A549 (cell line): Measurements from ENCODE around the gene MVB12B. TPM values are rescaled to one million over a fixed set of nuclear protein-coding genes. Genes with fewer than 3 reads are reported as not detected.

Experiments
- ATAC-seq, 2 experiments: fragments of 200-7000 bp in 1 of 2; fragments of >200 bp in 1 of 2; cut with Nextera tagmentation in 1 of 2; cut with Tn5 transposase in 1 of 2; 3 replicates each; pipeline versions ENCODE4 v1.8.0 to v1.9.1; 2018 to 2020; ENCODE audit warnings: mild to moderate bottlenecking in 1 of 2, moderate library complexity in 1 of 2
- CTCF ChIA-PET: fragments of 300-600 bp; sonication (Branson Sonifier 250); formaldehyde crosslinking; extraction: SDS; loops from one replicate; lab custom pipeline; 2021; ENCODE audit warnings: antibody characterized with exemption, inconsistent platforms; lab: Yijun Ruan, JAX
- POLR2A ChIA-PET: fragments of 350-600 bp; formaldehyde crosslinking; extraction: SDS; loops from one replicate; lab custom pipeline; 2021; ENCODE audit warnings: antibody characterized with exemption, inconsistent platforms; lab: Yijun Ruan, JAX
- DNase-seq, 2 experiments: peaks; one replicate each; pipeline versions ENCODE4 v3.0.0 to v3.0.0-alpha.2; 2011 to 2016; ENCODE audit warnings: low read depth in 1 of 2, low spot score in 1 of 2
- FAIRE-seq: peaks from 2 replicates; lab custom pipeline; 2011; peaks lifted over from hg19 to GRCh38; lab: Jason Lieb, UNC
- H3K27ac ChIP-seq, 2 experiments: fragments of >200 bp; sonication (Bioruptor Twin); formaldehyde crosslinking; 3 replicates each; pipeline ENCODE4 v1.5.1; 2016 to 2017
- H3K4me1 ChIP-seq: fragments of >200 bp; sonication (Bioruptor Twin); formaldehyde crosslinking; 3 replicates; pipeline ENCODE4 v1.6.1; 2016
- H3K4me2 ChIP-seq: fragments of >200 bp; sonication (Bioruptor Twin); formaldehyde crosslinking; 3 replicates; pipeline ENCODE4 v1.6.1; 2016
- H3K4me3 ChIP-seq: fragments of >200 bp; sonication (Bioruptor Twin); formaldehyde crosslinking; 3 replicates; pipeline ENCODE4 v1.5.1; 2016
- H3K9me3 ChIP-seq: fragments of >200 bp; sonication (Bioruptor Twin); formaldehyde crosslinking; 3 replicates; pipeline ENCODE4 v1.6.1; 2016
- ATOH8 ChIP-seq: fragments of 250-450 bp; sonication (Bioruptor Pico); IDR thresholded peaks from 2 replicates; pipeline ENCODE4 v1.5.0; 2020; ENCODE audit warnings: low read depth, mild to moderate bottlenecking, moderate library complexity
- BCL3 ChIP-seq: fragments of >200 bp; sonication (Bioruptor Twin); formaldehyde crosslinking; IDR thresholded peaks from 3 replicates; pipeline ENCODE4 v1.6.1; 2016
- CHD4 ChIP-seq: fragments of 200-600 bp; sonication (generic); IDR thresholded peaks from 2 replicates; pipeline ENCODE4 v1.6.1; 2016; ENCODE audit warnings: antibody characterized with exemption, mild to moderate bottlenecking, borderline replicate concordance
- EHF ChIP-seq: fragments of 250-450 bp; sonication (Bioruptor Pico); IDR thresholded peaks from 2 replicates; pipeline ENCODE4 v1.5.0; 2020; ENCODE audit warnings: mild to moderate bottlenecking
- EHMT2 ChIP-seq: fragments of 200-600 bp; sonication (generic); IDR thresholded peaks from 2 replicates; pipeline ENCODE4 v1.6.1; 2016; ENCODE audit warnings: antibody characterized with exemption, low read depth, mild to moderate bottlenecking, moderate library complexity
- ESRRA ChIP-seq: fragments of 150-350 bp; IDR thresholded peaks from 2 replicates; pipeline ENCODE4 v1.6.1; 2014; ENCODE audit warnings: mild to moderate bottlenecking, low read length, borderline replicate concordance
- HEYL ChIP-seq: fragments of 250-450 bp; sonication (Bioruptor Pico); IDR thresholded peaks from 2 replicates; pipeline ENCODE4 v1.8.0; 2021; ENCODE audit warnings: mild to moderate bottlenecking, moderate library complexity
- HOXB13 ChIP-seq: fragments of 250-450 bp; sonication (Bioruptor Pico); IDR thresholded peaks from 2 replicates; pipeline ENCODE4 v1.5.0; 2020; ENCODE audit warnings: low read depth, mild to moderate bottlenecking, moderate library complexity
- KDM1A ChIP-seq: fragments of 200-600 bp; sonication (generic); IDR thresholded peaks from 2 replicates; pipeline ENCODE4 v1.6.1; 2016; ENCODE audit warnings: low read depth, mild to moderate bottlenecking
- MAX ChIP-seq: IDR thresholded peaks from 2 replicates; pipeline ENCODE4 v1.6.1; 2012
- MAZ ChIP-seq: fragments of 150-350 bp; IDR thresholded peaks from 2 replicates; pipeline ENCODE4 v1.6.1; 2014; ENCODE audit warnings: antibody characterized with exemption, low read depth, low read length, borderline replicate concordance
- MYC ChIP-seq: IDR thresholded peaks from 2 replicates; pipeline ENCODE4 v1.6.1; 2012; ENCODE audit warnings: mild to moderate bottlenecking, inconsistent platforms, low read length, improper control_type of control experiment, borderline replicate concordance
- NFE2L2 ChIP-seq: fragments of 150-350 bp; conservative IDR thresholded peaks from 2 replicates; pipeline ENCODE4 v1.6.1; 2014; ENCODE audit warnings: low read length
- PBX3 ChIP-seq: IDR thresholded peaks from 2 replicates; pipeline ENCODE4 v1.6.1; 2012
- PHF8 ChIP-seq: fragments of 200-600 bp; sonication (generic); IDR thresholded peaks from 2 replicates; pipeline ENCODE4 v1.6.1; 2016; ENCODE audit warnings: low read depth, mild to moderate bottlenecking, antibody characterized with exemption, moderate library complexity, borderline replicate concordance
- POLR2A ChIP-seq: IDR thresholded peaks from 2 replicates; pipeline ENCODE4 v1.6.1; 2012; ENCODE audit warnings: mild to moderate bottlenecking, low read length
- POLR2AphosphoS2 ChIP-seq: conservative IDR thresholded peaks from 2 replicates; pipeline ENCODE4 v1.6.1; 2012; ENCODE audit warnings: low read length, improper control_type of control experiment, inconsistent platforms
- RAD21 ChIP-seq, 2 experiments: fragments of >200 bp in 1 of 2; sonication (Bioruptor Twin) in 1 of 2; formaldehyde crosslinking in 1 of 2; IDR thresholded peaks in 1 of 2; conservative IDR thresholded peaks in 1 of 2; 2 replicates in 1 of 2; 3 replicates in 1 of 2; pipeline ENCODE4 v1.6.1; 2012 to 2018; ENCODE audit warnings: inconsistent platforms in 1 of 2
- RARB ChIP-seq: fragments of 250-450 bp; sonication (Bioruptor Pico); IDR thresholded peaks from 2 replicates; pipeline ENCODE4 v1.8.0; 2021; ENCODE audit warnings: mild to moderate bottlenecking, moderate library complexity
- RCOR1 ChIP-seq: fragments of 150-350 bp; IDR thresholded peaks from 2 replicates; pipeline ENCODE4 v1.6.1; 2014; ENCODE audit warnings: antibody characterized with exemption, low read length, low read depth
- RFX5 ChIP-seq: fragments of 450-650 bp; IDR thresholded peaks from 2 replicates; pipeline ENCODE4 v1.7.1; 2014; ENCODE audit warnings: antibody characterized with exemption, mild to moderate bottlenecking, moderate library complexity
- TP53 ChIP-seq: fragments of 250-450 bp; sonication (Bioruptor Pico); IDR thresholded peaks from 2 replicates; pipeline ENCODE4 v1.5.0; 2021; ENCODE audit warnings: mild to moderate bottlenecking, moderate library complexity
- ZFP36 ChIP-seq: fragments of 450-650 bp; IDR thresholded peaks from 2 replicates; pipeline ENCODE4 v1.6.1; 2014; ENCODE audit warnings: borderline replicate concordance; ENCODE audit not compliant: partially characterized antibody
- ZNF302 ChIP-seq: fragments of 250-450 bp; sonication (Bioruptor Pico); IDR thresholded peaks from 2 replicates; pipeline ENCODE4 v1.9.0; 2021; ENCODE audit warnings: inconsistent platforms, mild to moderate bottlenecking, moderate library complexity
- WGBS: methylation state at CpG from one replicate; pipeline ENCODE4 v1.1.6; 2017; ENCODE audit errors: missing lambda C conversion rate; 5-methylcytosine and 5-hydroxymethylcytosine counted together
- polyA plus RNA-seq, 4 experiments: library from polyadenylated mRNA; depleted of rRNA in 3 of 4; stranded (reverse); fragments of >200 nt; fragmentation: RNase III in 1 of 4; extraction: RNeasy Plus Mini Kit Qiagen cat#74134 plus additional on column Dnase treatment in 1 of 4; gene quantifications; 2 replicates in 3 of 4; 3 replicates in 1 of 4; pipeline ENCODE4 v1.2.3, GENCODE V29; 2011 to 2017

Gene MVB12B
- polyA plus RNA-seq, 2 of the 4 experiments (the other 2 are of a cell fraction): 4.6 to 5.9 TPM

- DNase-seq (no peak), ATAC-seq (no peak), FAIRE-seq (no peak)
- no peak overlapping the region for H3K27ac ChIP-seq
- no peak overlapping the region for H3K4me3 ChIP-seq
- 89% methylated on average over 14 of the region's 19 CpGs for WGBS
- ChIA-PET CTCF (interaction anchor here (1.2 to 2.2 kb wide), 6 partner anchors 9 to 163 kb away, joined by 3 to 14 read pairs (median 5); partner anchors contain the start of gene MVB12B), POLR2A (interaction anchor here (2.5 kb wide), 1 partner anchor 10 kb away, joined by 8 read pairs; the partner anchor contains the start of gene MVB12B)
- H3K4me1 ChIP-seq: 0 out of 3 replicates have a peak, but pooled peaks cover 9% of the 10 kb centered on the region
- TF ChIP-seq RFX5: no peak
- H3K4me2 ChIP-seq: no peak overlapping the region
- H3K9me3 ChIP-seq: no peaks in the 10 kb centered on the region
These were observed 9.5 kb downstream of the MVB12B start for GRCh38 chr9:126335837-126336735.

GRCh38 chr9:126336736-126337325 lies 10.2 kb downstream of the MVB12B start:
- ChIA-PET POLR2A (interaction anchor here (2.5 kb wide), 1 partner anchor 11 kb away, joined by 8 read pairs; the partner anchor contains the start of gene MVB12B), CTCF (interaction anchor here (1.2 to 2.2 kb wide), 5 partner anchors 9 to 163 kb away, joined by 3 to 8 read pairs (median 5); partner anchors contain the start of gene MVB12B)
- Histone ChIP-seq H3K27ac (no peak overlapping the region), H3K4me2 (no peak overlapping the region), H3K9me3 (no peaks in the 10 kb centered on the region), H3K4me3 (no peak overlapping the region), H3K4me1 (0 out of 3 replicates have a peak, but pooled peaks cover 9% of the 10 kb centered on the region)
- DNase-seq (no peak), ATAC-seq (no peak), FAIRE-seq (no peak)
- TF ChIP-seq ZNF302 (CRISPR knock-in tag) (no peak), RARB (no peak), RAD21 (conservative IDR thresholded peaks at IDR 0.05 in 1 of 2, IDR thresholded peaks at IDR 0.05 in 1 of 2) (no peak), EHF (no peak), ATOH8 (CRISPR knock-in tag) (no peak), BCL3 (no peak), POLR2A (no peak), EHMT2 (no peak), PHF8 (no peak), TP53 (CRISPR knock-in tag) (no peak), PBX3 (no peak), ESRRA (no peak), NFE2L2 (no peak), MAZ (no peak)
- 90% methylated on average over 10 of the region's 10 CpGs for WGBS

GRCh38 chr9:126337729-126338372 lies 11.2 kb downstream of the MVB12B start:
- H3K4me1 ChIP-seq: 0 out of 3 replicates have a peak, but pooled peaks cover 9% of the 10 kb centered on the region
- H3K4me3 ChIP-seq: no peak overlapping the region
- no peak for ATAC-seq
- POLR2A ChIA-PET: no interaction called here
- H3K4me2 ChIP-seq: no peak overlapping the region
- DNase-seq: no peak
- WGBS: 91% methylated on average over 30 of the region's 32 CpGs
- CTCF ChIA-PET: interaction anchor here (0.6 to 1.2 kb wide), 3 partner anchors 16 to 61 kb away, joined by 3 read pairs; no protein-coding TSS in a partner anchor
- H3K27ac ChIP-seq: no peak overlapping the region
- no peaks in the 10 kb centered on the region for H3K9me3 ChIP-seq
- FAIRE-seq: no peak
- no peak for TF ChIP-seq MYC
- no peak for TF ChIP-seq ZNF302 (CRISPR knock-in tag)
- no peak for TF ChIP-seq ZFP36
- TF ChIP-seq MAX: no peak
- no peak for TF ChIP-seq HEYL
- TF ChIP-seq KDM1A: no peak
- no peak for TF ChIP-seq CHD4
- TF ChIP-seq HOXB13 (CRISPR knock-in tag): no peak
- no peak for TF ChIP-seq RAD21 (conservative IDR thresholded peaks at IDR 0.05 in 1 of 2, IDR thresholded peaks at IDR 0.05 in 1 of 2)
- TF ChIP-seq PHF8: no peak
- TF ChIP-seq POLR2AphosphoS2: no peak
- no peak for TF ChIP-seq RCOR1
- TF ChIP-seq POLR2A: no peak
- no peak for TF ChIP-seq PBX3
